Lower lobe of right lung (tissue), 2 donors: ENCODE data around the gene AGXT. TPM values are rescaled to one million over a fixed set of nuclear protein-coding genes. Genes with fewer than 3 reads are reported as not detected.

Experiments used
- ATAC-seq, 2 donors: fragments of 200-7000 bp; cut with Tn5 transposase; one replicate each; pipeline ENCODE4 v1.9.1; 2020 to 2022; ENCODE audit warnings: mild to moderate bottlenecking in 2 of 2, moderate library complexity in 2 of 2
- DNase-seq: peaks from one replicate; pipeline ENCODE4 v3.0.0-alpha.2; 2020
- H3K27ac ChIP-seq: fragments of 200-600 bp; one replicate; pipeline ENCODE4 v1.8.0; 2022
- H3K27me3 ChIP-seq: fragments of 200-600 bp; one replicate; pipeline ENCODE4 v1.8.0; 2022; ENCODE audit warnings: low read depth
- H3K36me3 ChIP-seq: fragments of 200-600 bp; one replicate; pipeline ENCODE4 v1.8.0; 2022; ENCODE audit warnings: mild to moderate bottlenecking
- H3K4me1 ChIP-seq: fragments of 200-600 bp; one replicate; pipeline ENCODE4 v1.8.0; 2022
- H3K4me3 ChIP-seq: fragments of 200-600 bp; one replicate; pipeline ENCODE4 v1.8.0; 2022; ENCODE audit warnings: mild to moderate bottlenecking
- H3K9me3 ChIP-seq: fragments of 200-600 bp; one replicate; pipeline ENCODE4 v1.8.0; 2022
- CTCF ChIP-seq: fragments of 200-600 bp; IDR thresholded peaks from one replicate; pipeline ENCODE4 v1.8.0; 2022; ENCODE audit warnings: antibody characterized with exemption, mild to moderate bottlenecking
- intact Hi-C: fragments of 100-400 bp; cut with DNase I; formaldehyde crosslinking; loops from one replicate; pipeline ENCODE4 v1.11.0; 2022
- total RNA-seq: library from RNA; stranded (reverse); fragmentation: NEBNext Ultra II Directional; extraction: Animal tissue kit (Norgen Biotek cat#: 25700); gene quantifications from one replicate; pipeline ENCODE4 v1.2.1, GENCODE V29; 2021
- donor health status: DM: no; HTN: yes; CAD: no; lungs with severe emphysema.

Gene AGXT
- total RNA-seq, 1 donor from 2014 or later = not detected

GRCh38 chr2:240891492-240892340 lies 23.1 kb downstream of the AGXT start:
- H3K4me1 ChIP-seq = peaks cover 5% of the 10 kb centered on the region
- TF ChIP-seq CTCF = no peak
- DNase-seq = no peak
- H3K4me3 ChIP-seq = no peak overlapping the region
- no peak for ATAC-seq
- H3K27me3 ChIP-seq = no peaks in the 10 kb centered on the region
- no peak overlapping the region for H3K27ac ChIP-seq
- no peaks in the 10 kb centered on the region for H3K36me3 ChIP-seq
- H3K9me3 ChIP-seq = no peaks in the 10 kb centered on the region
- intact Hi-C loops = no loop called here

GRCh38 chr2:240892356-240892755 lies 23.7 kb downstream of the AGXT start:
- ATAC-seq = no peak

GRCh38 chr2:240892925-240893324 lies 24.3 kb downstream of the AGXT start:
- Histone ChIP-seq H3K36me3 (no peaks in the 10 kb centered on the region), H3K9me3 (no peaks in the 10 kb centered on the region), H3K4me1 (peaks cover 6% of the 10 kb centered on the region), H3K27me3 (no peaks in the 10 kb centered on the region), H3K27ac (no peak overlapping the region), H3K4me3 (peak overlapping the region; percentile 39)
- no peak for DNase-seq
- TF ChIP-seq CTCF = no peak
- intact Hi-C loops = no loop called here
- ATAC-seq = no peak

More at GRCh38 chr2:240892356-240892755, 23.7 kb downstream of the AGXT start:
- Histone ChIP-seq H3K27me3 (no peaks in the 10 kb centered on the region), H3K9me3 (no peaks in the 10 kb centered on the region), H3K27ac (no peak overlapping the region), H3K4me1 (peaks cover 5% of the 10 kb centered on the region), H3K4me3 (no peak overlapping the region), H3K36me3 (no peaks in the 10 kb centered on the region)
- no peak for TF ChIP-seq CTCF
- no peak for DNase-seq
- intact Hi-C loops = no loop called here

GRCh38 chr2:240893363-240893844 lies 24.8 kb downstream of the AGXT start:
- H3K27me3 ChIP-seq = no peaks in the 10 kb centered on the region
- DNase-seq = no peak
- intact Hi-C loops = no loop called here
- peaks cover 11% of the 10 kb centered on the region for H3K4me1 ChIP-seq
- TF ChIP-seq CTCF = no peak
- peak; percentile 4 to 6 for ATAC-seq
- no peaks in the 10 kb centered on the region for H3K36me3 ChIP-seq
- H3K27ac ChIP-seq = no peak overlapping the region
- no peaks in the 10 kb centered on the region for H3K9me3 ChIP-seq
- H3K4me3 ChIP-seq = peak overlapping the region; percentile 39

- intact Hi-C loops = no loop called here
- Histone ChIP-seq H3K27ac (no peak overlapping the region), H3K4me1 (peaks cover 17% of the 10 kb centered on the region), H3K9me3 (no peaks in the 10 kb centered on the region), H3K4me3 (peak overlapping the region; percentile 39), H3K36me3 (no peaks in the 10 kb centered on the region), H3K27me3 (no peaks in the 10 kb centered on the region)
- TF ChIP-seq CTCF = no peak
- DNase-seq = no peak
- ATAC-seq = no peak
These were observed 25.4 kb downstream of the AGXT start for GRCh38 chr2:240894006-240894405.
